Caco-2 (cell line): ENCODE results near the gene RNU7-1. TPM values are rescaled to one million over a fixed set of nuclear protein-coding genes. Genes with fewer than 3 reads are reported as not detected.

ENCODE experiments used
- BruUV-seq: library from RNA; stranded (reverse); fragments of 400-500 nt; replicated peaks from 2 replicates; lab custom pipeline; 2021; lab: Mats Ljungman, UMichigan
- CTCF ChIA-PET: fragments of 300-600 bp; sonication (Branson Sonifier 250); formaldehyde crosslinking; loops from one replicate; lab custom pipeline; 2022; ENCODE audit warnings: antibody characterized with exemption; lab: Charles Lee
- POLR2A ChIA-PET: fragments of 300-600 bp; sonication (Branson Sonifier 250); formaldehyde crosslinking; loops from one replicate; lab custom pipeline; 2022; ENCODE audit warnings: antibody characterized with exemption; lab: Charles Lee
- DNase-seq, 2 experiments: peaks; one replicate each; pipeline versions ENCODE4 v3.0.0 to v3.0.0-alpha.2; 2020 to 2022
- H3K27me3 ChIP-seq: replicated peaks from 2 replicates; pipeline ENCODE4 v1.6.0; 2011; ENCODE audit warnings: low read length; ENCODE audit not compliant: control insufficient read depth, insufficient read depth
- H3K36me3 ChIP-seq: 2 replicates; pipeline ENCODE4 v1.5.1; 2011; ENCODE audit warnings: low read length; ENCODE audit not compliant: control insufficient read depth, insufficient read depth
- H3K4me1 ChIP-seq: fragments of 250-450 bp; sonication (Bioruptor Pico); 2 replicates; pipeline ENCODE4 v1.5.1; 2020; ENCODE audit warnings: mild to moderate bottlenecking
- H3K4me3 ChIP-seq: 2 replicates; pipeline ENCODE4 v1.5.1; 2011; ENCODE audit warnings: low read depth, mild to moderate bottlenecking, control low read depth, low read length
- H3K9me3 ChIP-seq: fragments of 250-450 bp; sonication (Bioruptor Pico); 2 replicates; pipeline ENCODE4 v1.5.1; 2020; ENCODE audit warnings: mild to moderate bottlenecking, moderate library complexity
- H3K27ac Mint-ChIP-seq: one replicate; pipeline ENCODE4 v1.8.0; 2022; ENCODE audit warnings: mixed read lengths; ENCODE audit not compliant: unreplicated experiment
- H3K27me3 Mint-ChIP-seq: one replicate; pipeline ENCODE4 v1.8.0; 2022; ENCODE audit warnings: mixed read lengths; ENCODE audit not compliant: insufficient read depth, unreplicated experiment
- H3K36me3 Mint-ChIP-seq: one replicate; pipeline ENCODE4 v1.8.0; 2022; ENCODE audit warnings: mild to moderate bottlenecking, mixed read lengths; ENCODE audit not compliant: insufficient read depth, unreplicated experiment
- H3K4me1 Mint-ChIP-seq: one replicate; pipeline ENCODE4 v1.8.0; 2022; ENCODE audit warnings: low read depth, mixed read lengths; ENCODE audit not compliant: unreplicated experiment
- H3K4me3 Mint-ChIP-seq: one replicate; pipeline ENCODE4 v1.8.0; 2022; ENCODE audit warnings: mild to moderate bottlenecking, moderate library complexity, mixed read lengths; ENCODE audit not compliant: unreplicated experiment
- H3K9me3 Mint-ChIP-seq: one replicate; pipeline ENCODE4 v1.8.0; 2022; ENCODE audit warnings: mixed read lengths; ENCODE audit not compliant: unreplicated experiment
- CTCF ChIP-seq, 2 experiments: fragments of 200-600 bp in 1 of 2; IDR thresholded peaks; 1 replicate in 1 of 2; 2 replicates in 1 of 2; pipeline versions ENCODE4 v1.5.1 to v1.8.0; 2011 to 2022; ENCODE audit warnings: antibody characterized with exemption in 1 of 2, control low read depth in 1 of 2, inconsistent platforms in 1 of 2, low read depth in 1 of 2, low read length in 1 of 2, mild to moderate bottlenecking in 1 of 2, moderate library complexity in 1 of 2; ENCODE audit not compliant: insufficient read depth in 1 of 2, severe bottlenecking in 1 of 2, unreplicated experiment in 1 of 2
- intact Hi-C: fragments of 100-400 bp; cut with micrococcal nuclease; formaldehyde crosslinking; loops from one replicate; pipeline ENCODE4 v1.10.0; 2022; ENCODE audit not compliant: unreplicated experiment
- total RNA-seq: library from RNA; stranded (reverse); gene quantifications from 2 replicates; pipeline ENCODE4 v1.2.3, GENCODE V29; 2022

Gene RNU7-1
- total RNA-seq, 1 experiment from 2014 or later = not detected

- no TSS peak for BruUV-seq
- intact Hi-C loops = loop anchor here (1.0 kb wide), 1 partner anchor 65 kb away; no protein-coding TSS in a partner anchor
- H3K27me3 Mint-ChIP-seq = no peaks in the 10 kb centered on the region
- TF ChIP-seq CTCF (IDR thresholded peaks at IDR 0.05; ENCODE audit: insufficient read depth in 1 of 2, low read depth in 1 of 2, low read length in 1 of 2, severe bottlenecking in 1 of 2, unreplicated experiment in 1 of 2) = peak in 1 of 2 experiments; percentile 16
- DNase-seq = peak; percentile 73 to 74
- H3K9me3 Mint-ChIP-seq = no peaks in the 10 kb centered on the region
- H3K36me3 Mint-ChIP-seq = peaks cover 98% of the 10 kb centered on the region
- H3K4me1 ChIP-seq = peaks cover 60% of the 10 kb centered on the region
- POLR2A ChIA-PET = interaction anchor here (0.6 to 1.5 kb wide), 3 partner anchors 18 to 40 kb away, joined by 4 to 6 read pairs (median 4); partner anchors contain the start of gene LPCAT3
- peaks cover 71% of the 10 kb centered on the region for H3K4me1 Mint-ChIP-seq
- H3K9me3 ChIP-seq = no peaks in the 10 kb centered on the region
- peaks cover 16% of the 10 kb centered on the region for H3K36me3 ChIP-seq
- H3K27me3 ChIP-seq = no peaks in the 10 kb centered on the region
- CTCF ChIA-PET = interaction anchor here (2.9 kb wide), 1 partner anchor 40 kb away, joined by 11 read pairs; the partner anchor contains the start of gene LPCAT3
- H3K4me3 ChIP-seq = no peak overlapping the region
- peak overlapping the region; percentile 17 for H3K4me3 Mint-ChIP-seq
- peak overlapping the region; percentile 98 for H3K27ac Mint-ChIP-seq
Observed at GRCh38 chr12:6978611-6979011, 35.0 kb downstream of the RNU7-1 start.

- no peaks in the 10 kb centered on the region for H3K9me3 Mint-ChIP-seq
- no TSS peak for BruUV-seq
- ChIA-PET CTCF (interaction anchor here (2.9 kb wide), 1 partner anchor 39 kb away, joined by 11 read pairs; the partner anchor contains the start of gene LPCAT3), POLR2A (interaction anchor here (0.6 to 1.0 kb wide), 2 partner anchors 17 to 39 kb away, joined by 4 read pairs; partner anchors contain the start of gene LPCAT3)
- peaks cover 94% of the 10 kb centered on the region for H3K36me3 Mint-ChIP-seq
- peaks cover 61% of the 10 kb centered on the region for H3K4me1 ChIP-seq
- no peak overlapping the region for H3K4me3 ChIP-seq
- peaks cover 68% of the 10 kb centered on the region for H3K4me1 Mint-ChIP-seq
- peak overlapping the region; percentile 98 for H3K27ac Mint-ChIP-seq
- H3K9me3 ChIP-seq = no peaks in the 10 kb centered on the region
- H3K36me3 ChIP-seq = peaks cover 16% of the 10 kb centered on the region
- no peak for TF ChIP-seq CTCF (IDR thresholded peaks at IDR 0.05; ENCODE audit: insufficient read depth in 1 of 2, low read depth in 1 of 2, low read length in 1 of 2, severe bottlenecking in 1 of 2, unreplicated experiment in 1 of 2)
- no peaks in the 10 kb centered on the region for H3K27me3 ChIP-seq
- intact Hi-C loops = no loop called here
- no peak for DNase-seq
- peak overlapping the region; percentile 17 for H3K4me3 Mint-ChIP-seq
- no peaks in the 10 kb centered on the region for H3K27me3 Mint-ChIP-seq
Observed at GRCh38 chr12:6979021-6979420, 35.4 kb downstream of the RNU7-1 start.

- intact Hi-C loops = no loop called here
- H3K9me3 ChIP-seq = no peaks in the 10 kb centered on the region
- H3K36me3 Mint-ChIP-seq = peaks cover 93% of the 10 kb centered on the region
- H3K9me3 Mint-ChIP-seq = no peaks in the 10 kb centered on the region
- no peak overlapping the region for H3K4me3 ChIP-seq
- BruUV-seq = no TSS peak
- ChIA-PET CTCF (interaction anchor here (0.5 to 2.9 kb wide), 2 partner anchors 39 to 94 kb away, joined by 4 to 11 read pairs; partner anchors contain the start of gene LPCAT3), POLR2A (interaction anchor here (0.6 kb wide), 1 partner anchor 17 kb away, joined by 4 read pairs; no protein-coding TSS in a partner anchor)
- H3K36me3 ChIP-seq = peaks cover 16% of the 10 kb centered on the region
- DNase-seq = no peak
- H3K27me3 ChIP-seq = no peaks in the 10 kb centered on the region
- peak overlapping the region; percentile 98 for H3K27ac Mint-ChIP-seq
- no peaks in the 10 kb centered on the region for H3K27me3 Mint-ChIP-seq
- no peak for TF ChIP-seq CTCF (IDR thresholded peaks at IDR 0.05; ENCODE audit: insufficient read depth in 1 of 2, low read depth in 1 of 2, low read length in 1 of 2, severe bottlenecking in 1 of 2, unreplicated experiment in 1 of 2)
- H3K4me3 Mint-ChIP-seq = peak overlapping the region; percentile 17
- H3K4me1 Mint-ChIP-seq = peaks cover 68% of the 10 kb centered on the region
- H3K4me1 ChIP-seq = peaks cover 65% of the 10 kb centered on the region
Observed at GRCh38 chr12:6979453-6979852, 35.8 kb downstream of the RNU7-1 start.
